ENCODE results near the gene BCKDHB.

Gene BCKDHB

DNA sequence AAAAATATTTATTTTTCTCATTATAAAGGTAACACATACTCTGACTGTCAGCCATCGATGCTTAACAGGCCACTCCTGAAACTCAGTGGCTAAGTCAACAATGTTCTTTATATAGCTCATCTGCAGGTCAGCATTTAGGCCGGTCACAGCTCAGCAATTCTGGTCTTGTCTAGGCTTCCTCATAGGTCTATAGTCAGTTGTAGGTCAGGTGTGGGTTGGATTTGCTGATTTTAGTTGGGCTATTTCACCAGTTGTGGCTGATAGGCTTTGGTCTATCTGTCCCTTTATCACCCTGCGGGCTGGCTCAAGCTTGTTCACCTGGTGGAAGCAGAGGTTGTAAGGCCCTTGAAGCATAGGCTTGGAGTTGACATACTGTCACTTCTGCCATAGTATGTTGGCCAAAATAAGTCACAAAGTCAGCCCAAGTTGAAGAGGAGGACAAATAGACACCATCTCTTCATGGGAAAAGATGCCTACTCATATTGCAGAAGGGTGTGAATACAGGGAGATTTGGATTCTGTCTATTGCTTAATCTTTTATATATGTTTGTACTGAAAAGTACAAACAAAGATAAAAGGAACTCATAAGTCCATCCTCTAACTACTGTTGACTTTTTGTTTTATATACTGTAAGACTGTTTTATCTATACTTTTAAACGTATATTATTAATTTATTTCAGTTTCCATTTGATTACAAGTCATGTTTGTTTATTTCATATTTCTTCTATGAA is 75.0 kb downstream of the BCKDHB start:
- DNase-seq (ENCODE audit: low spot score) (no peak), ATAC-seq (ENCODE audit: low read depth) (no peak; the same call in 2 of the 3 replicates)
- Histone ChIP-seq H3K36me3 (ENCODE audit: low read depth) (no peaks in the 10 kb centered on the region), H3K9me3 (ENCODE audit: severe bottlenecking) (no peaks in the 10 kb centered on the region), H3K4me3 (ENCODE audit: severe bottlenecking) (no peak overlapping the region), H3K27ac (ENCODE audit: poor library complexity, severe bottlenecking) (peak overlapping the region; percentile 48), H3K27me3 (ENCODE audit: insufficient read depth, poor library complexity, severe bottlenecking) (no peaks in the 10 kb centered on the region), H3K4me1 (ENCODE audit: insufficient read depth, poor library complexity, severe bottlenecking) (peaks cover 26% of the 10 kb centered on the region)
- TF ChIP-seq, protein P1, sequence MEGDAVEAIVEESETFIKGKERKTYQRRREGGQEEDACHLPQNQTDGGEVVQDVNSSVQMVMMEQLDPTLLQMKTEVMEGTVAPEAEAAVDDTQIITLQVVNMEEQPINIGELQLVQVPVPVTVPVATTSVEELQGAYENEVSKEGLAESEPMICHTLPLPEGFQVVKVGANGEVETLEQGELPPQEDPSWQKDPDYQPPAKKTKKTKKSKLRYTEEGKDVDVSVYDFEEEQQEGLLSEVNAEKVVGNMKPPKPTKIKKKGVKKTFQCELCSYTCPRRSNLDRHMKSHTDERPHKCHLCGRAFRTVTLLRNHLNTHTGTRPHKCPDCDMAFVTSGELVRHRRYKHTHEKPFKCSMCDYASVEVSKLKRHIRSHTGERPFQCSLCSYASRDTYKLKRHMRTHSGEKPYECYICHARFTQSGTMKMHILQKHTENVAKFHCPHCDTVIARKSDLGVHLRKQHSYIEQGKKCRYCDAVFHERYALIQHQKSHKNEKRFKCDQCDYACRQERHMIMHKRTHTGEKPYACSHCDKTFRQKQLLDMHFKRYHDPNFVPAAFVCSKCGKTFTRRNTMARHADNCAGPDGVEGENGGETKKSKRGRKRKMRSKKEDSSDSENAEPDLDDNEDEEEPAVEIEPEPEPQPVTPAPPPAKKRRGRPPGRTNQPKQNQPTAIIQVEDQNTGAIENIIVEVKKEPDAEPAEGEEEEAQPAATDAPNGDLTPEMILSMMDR (IDR thresholded peaks at IDR 0.05; ENCODE audit: poor library complexity, severe bottlenecking), result no peak

DNA sequence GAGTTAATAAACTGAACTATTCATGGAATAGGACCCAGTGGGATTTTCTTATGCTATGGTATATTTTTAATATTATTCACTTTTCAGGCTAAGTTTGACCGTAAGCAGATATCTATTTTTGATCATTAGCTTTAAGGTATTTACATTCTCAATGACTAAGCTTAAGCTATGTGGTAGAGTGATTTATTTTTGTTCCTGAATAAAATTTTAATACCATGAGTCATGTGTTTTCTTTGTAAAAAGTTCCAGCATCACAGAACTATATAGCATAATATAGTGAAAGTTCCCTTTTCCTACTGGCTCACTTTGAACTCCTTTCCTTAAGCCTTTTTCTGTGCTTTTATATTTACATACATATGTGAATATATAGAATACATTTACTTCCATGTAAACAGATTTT is 75.8 kb downstream of the BCKDHB start:
- TF ChIP-seq, protein P1 (IDR thresholded peaks at IDR 0.05; ENCODE audit: poor library complexity, severe bottlenecking), result no peak

DNA sequence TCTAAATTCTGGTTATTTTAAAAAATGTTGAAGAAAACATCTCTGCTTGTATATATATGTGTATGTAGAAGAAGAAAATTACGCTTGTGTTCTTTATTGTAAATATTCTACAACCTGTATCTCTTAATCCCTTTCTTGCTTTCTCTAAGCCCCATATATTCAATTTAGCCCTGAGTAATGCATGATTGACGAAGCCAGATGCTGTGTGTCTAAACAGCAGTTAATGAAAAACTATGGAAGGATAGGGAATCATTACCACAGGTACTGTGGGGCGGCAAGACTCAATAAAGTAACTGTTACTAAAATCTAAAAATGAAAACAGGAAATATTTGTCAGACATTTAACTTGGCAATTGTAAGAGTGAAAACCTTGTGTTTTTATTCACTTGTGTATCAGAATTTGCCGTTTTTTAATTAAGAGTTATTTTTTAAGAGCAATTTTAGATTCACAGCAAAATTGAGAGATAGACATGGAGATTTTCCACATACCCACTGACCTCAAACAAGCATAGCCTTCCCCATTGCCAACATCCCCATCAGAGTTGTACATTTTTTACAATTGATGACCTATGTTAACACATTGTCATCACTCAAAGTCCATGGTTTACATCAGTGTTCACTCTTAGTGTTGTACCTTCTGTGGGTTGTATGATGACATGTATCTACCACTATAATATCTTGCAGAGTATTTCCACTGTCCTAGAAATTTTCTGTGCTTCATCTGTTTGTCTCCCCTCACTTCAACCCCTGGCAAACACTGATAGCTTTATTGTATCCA is 76.7 kb downstream of the BCKDHB start:
- peaks cover 26% of the 10 kb centered on the region for H3K4me1 ChIP-seq (ENCODE audit: insufficient read depth, poor library complexity, severe bottlenecking)
- H3K9me3 ChIP-seq (ENCODE audit: severe bottlenecking), result no peaks in the 10 kb centered on the region
- ATAC-seq (ENCODE audit: low read depth) (no peak), DNase-seq (ENCODE audit: low spot score) (no peak)
- no peak overlapping the region for H3K4me3 ChIP-seq (ENCODE audit: severe bottlenecking)
- TF ChIP-seq, protein P1 (IDR thresholded peaks at IDR 0.05; ENCODE audit: poor library complexity, severe bottlenecking), result no peak
- H3K36me3 ChIP-seq (ENCODE audit: low read depth), result no peaks in the 10 kb centered on the region
- H3K27ac ChIP-seq (ENCODE audit: poor library complexity, severe bottlenecking), result peak overlapping the region; percentile 48
- H3K27me3 ChIP-seq (ENCODE audit: insufficient read depth, poor library complexity, severe bottlenecking), result no peaks in the 10 kb centered on the region

More for the DNA sequence above, 75.8 kb downstream of the BCKDHB start:
- no peaks in the 10 kb centered on the region for H3K9me3 ChIP-seq (ENCODE audit: severe bottlenecking)
- no peak overlapping the region for H3K4me3 ChIP-seq (ENCODE audit: severe bottlenecking)
- no peak for DNase-seq (ENCODE audit: low spot score)
- peak; percentile 94 for ATAC-seq (ENCODE audit: low read depth)
- H3K27me3 ChIP-seq (ENCODE audit: insufficient read depth, poor library complexity, severe bottlenecking), result no peaks in the 10 kb centered on the region
- peaks cover 26% of the 10 kb centered on the region for H3K4me1 ChIP-seq (ENCODE audit: insufficient read depth, poor library complexity, severe bottlenecking)
- peak overlapping the region; percentile 48 for H3K27ac ChIP-seq (ENCODE audit: poor library complexity, severe bottlenecking)
- H3K36me3 ChIP-seq (ENCODE audit: low read depth), result no peaks in the 10 kb centered on the region

DNA sequence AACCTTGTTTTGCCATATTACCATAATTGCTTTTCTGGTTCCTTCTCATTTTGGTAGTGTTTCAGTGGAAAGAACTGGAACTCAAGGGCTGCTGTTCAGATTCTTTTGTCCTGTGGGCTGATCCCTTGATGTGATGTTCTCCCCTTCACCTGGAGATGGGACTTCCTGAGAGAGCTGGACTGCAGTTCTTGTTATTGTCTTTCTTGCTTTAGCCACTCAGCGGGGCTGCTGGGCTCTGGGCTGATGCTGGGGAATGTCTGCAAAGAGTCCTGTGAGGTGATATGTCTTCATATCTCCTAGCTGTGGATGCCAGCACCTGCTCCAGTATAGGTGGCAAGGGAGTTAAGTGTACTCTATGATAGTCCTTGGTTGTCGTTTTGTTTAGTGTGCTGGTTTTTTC is 79.0 kb downstream of the BCKDHB start:
- ATAC-seq (ENCODE audit: low read depth) (no peak), DNase-seq (ENCODE audit: low spot score) (no peak)
- TF ChIP-seq, protein P1 (IDR thresholded peaks at IDR 0.05; ENCODE audit: poor library complexity, severe bottlenecking), result no peak
- H3K27me3 ChIP-seq (ENCODE audit: insufficient read depth, poor library complexity, severe bottlenecking), result no peaks in the 10 kb centered on the region
- no peaks in the 10 kb centered on the region for H3K9me3 ChIP-seq (ENCODE audit: severe bottlenecking)
- H3K4me1 ChIP-seq (ENCODE audit: insufficient read depth, poor library complexity, severe bottlenecking), result peaks cover 20% of the 10 kb centered on the region
- H3K4me3 ChIP-seq (ENCODE audit: severe bottlenecking), result no peak overlapping the region
- no peaks in the 10 kb centered on the region for H3K36me3 ChIP-seq (ENCODE audit: low read depth)
- no peak overlapping the region for H3K27ac ChIP-seq (ENCODE audit: poor library complexity, severe bottlenecking)
